NCI-H82 (cell line): ENCODE data around the gene COPA.

ENCODE experiments used
- DNase-seq: peaks from one replicate; lab custom pipeline; 2025; lab: John Stamatoyannopoulos, UW

COPA gene

GRCh38 chr1:160362168-160362957 lies 19.3 kb upstream of the COPA start:
- peak; percentile 100 for DNase-seq

DNA sequence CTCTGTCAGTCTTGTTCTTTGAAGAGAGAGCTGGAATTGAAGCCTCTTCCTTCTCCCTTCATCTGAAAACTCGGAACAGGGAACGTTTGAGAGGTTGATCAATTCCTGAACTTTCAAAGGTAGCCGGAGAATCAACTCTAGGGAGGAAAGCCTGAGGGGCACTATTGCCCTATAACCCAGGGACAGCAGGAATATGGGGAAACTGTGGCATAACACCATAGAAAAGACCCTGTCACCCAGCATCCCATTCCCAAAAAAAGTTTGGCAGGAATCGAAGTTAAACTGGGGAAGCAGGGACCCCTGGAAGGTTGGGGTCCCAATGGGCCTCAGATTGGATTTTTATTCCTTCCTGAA lies 18.7 kb upstream of the COPA start:
- peak; percentile 60 for DNase-seq

GRCh38 chr1:160361199-160361598 lies 18.1 kb upstream of the COPA start:
- no peak for DNase-seq

- DNase-seq = peak; percentile 27
These were observed 17.2 kb upstream of the COPA start for GRCh38 chr1:160360227-160360695.

- peak; percentile 17 for DNase-seq
These were observed 16.6 kb upstream of the COPA start for GRCh38 chr1:160359559-160360226.

DNA sequence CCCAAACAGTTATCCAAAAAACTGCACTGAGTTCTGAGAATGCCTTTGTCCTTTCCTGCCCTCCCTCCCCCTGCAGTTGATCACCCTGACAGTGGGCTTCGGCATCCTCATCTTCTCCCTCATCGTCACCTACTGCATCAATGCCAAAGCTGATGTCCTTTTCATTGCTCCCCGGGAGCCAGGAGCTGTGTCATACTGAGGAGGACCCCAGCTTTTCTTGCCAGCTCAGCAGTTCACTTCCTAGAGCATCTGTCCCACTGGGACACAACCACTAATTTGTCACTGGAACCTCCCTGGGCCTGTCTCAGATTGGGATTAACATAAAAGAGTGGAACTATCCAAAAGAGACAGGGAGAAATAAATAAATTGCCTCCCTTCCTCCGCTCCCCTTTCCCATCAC lies 15.0 kb upstream of the COPA start:
- no peak for DNase-seq

DNA sequence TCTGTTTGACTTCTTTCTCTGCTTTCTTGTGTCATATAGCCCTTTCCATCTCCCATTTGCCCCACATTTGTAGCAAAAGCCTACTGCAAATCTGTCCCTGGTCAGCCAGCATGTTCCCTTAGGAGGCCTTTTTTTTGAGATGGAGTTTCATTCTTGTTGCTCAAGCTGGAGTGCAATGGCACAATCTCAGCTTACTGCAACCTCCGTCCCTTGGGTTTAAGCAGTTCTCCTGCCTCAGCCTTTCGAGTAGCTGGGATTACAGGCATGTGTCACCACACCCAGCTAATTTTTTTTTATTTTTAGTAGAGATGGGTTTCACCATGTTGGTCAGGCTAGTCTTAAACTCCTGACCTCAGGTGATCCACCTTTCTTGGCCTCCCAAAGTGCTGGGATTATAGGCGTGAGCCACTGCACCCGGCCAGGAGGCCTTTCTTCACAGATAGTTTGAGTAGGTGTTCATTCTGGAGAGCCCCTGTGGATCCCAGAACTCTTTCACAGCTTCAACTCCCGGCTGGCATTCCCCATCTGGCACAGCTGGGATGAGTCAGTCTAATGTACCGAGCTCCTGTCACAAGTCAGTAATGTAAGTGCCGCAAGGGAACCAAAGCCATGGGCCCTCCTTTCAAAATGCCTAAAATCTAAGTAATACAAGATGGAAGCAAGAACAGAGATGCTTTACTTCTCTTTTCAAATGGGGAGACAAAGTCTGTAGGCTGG lies 14.4 kb upstream of the COPA start:
- DNase-seq = no peak

DNA sequence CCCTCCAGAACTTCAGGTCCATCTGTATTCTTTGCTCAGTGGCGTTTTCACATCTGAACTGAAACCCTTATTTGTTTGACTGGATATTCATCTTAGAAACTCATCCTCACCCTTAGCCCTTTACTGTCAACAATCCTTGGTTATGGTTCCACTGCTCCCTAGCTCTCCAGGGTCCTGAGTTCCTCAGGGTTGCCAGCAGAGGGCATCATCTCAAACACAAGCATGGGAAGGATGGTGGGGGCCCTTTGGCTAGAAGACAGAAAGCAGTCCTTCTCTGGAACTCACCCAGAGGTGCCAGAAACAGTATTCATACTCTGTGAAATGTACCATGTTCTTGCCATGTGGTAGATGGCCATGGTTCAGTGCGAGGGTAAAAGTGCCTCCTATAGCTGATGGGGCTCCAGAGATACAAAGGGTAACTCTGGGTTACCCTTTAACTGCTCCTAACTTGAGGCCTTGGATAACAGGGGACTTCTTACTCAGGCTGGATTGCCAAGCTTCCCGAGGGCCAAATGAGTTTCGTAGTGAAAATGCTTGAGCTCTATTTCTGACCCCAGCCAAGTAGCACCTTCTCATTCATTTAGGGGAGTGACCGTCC lies 11.4 kb upstream of the COPA start:
- peak; percentile 83 for DNase-seq

DNA sequence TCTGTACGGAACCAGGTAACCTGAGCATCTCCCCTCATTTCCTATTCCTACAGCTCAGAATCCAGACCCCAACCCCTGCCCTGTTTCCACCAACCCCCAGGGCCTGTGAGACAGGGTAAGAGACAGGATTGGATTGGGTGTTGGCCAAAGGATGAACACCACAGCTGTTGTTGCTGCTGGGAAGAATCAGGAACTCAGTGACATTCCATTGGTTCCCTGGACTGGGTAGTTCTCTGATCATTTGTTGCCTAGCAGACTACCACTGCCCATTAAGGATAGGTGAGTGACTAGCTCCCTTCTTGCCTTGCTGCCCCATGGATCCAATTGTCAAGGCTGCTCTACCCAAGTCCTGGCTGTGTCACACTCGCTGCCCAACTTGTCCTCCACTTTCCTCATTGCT lies 10.2 kb upstream of the COPA start:
- DNase-seq = peak; percentile 44

DNA sequence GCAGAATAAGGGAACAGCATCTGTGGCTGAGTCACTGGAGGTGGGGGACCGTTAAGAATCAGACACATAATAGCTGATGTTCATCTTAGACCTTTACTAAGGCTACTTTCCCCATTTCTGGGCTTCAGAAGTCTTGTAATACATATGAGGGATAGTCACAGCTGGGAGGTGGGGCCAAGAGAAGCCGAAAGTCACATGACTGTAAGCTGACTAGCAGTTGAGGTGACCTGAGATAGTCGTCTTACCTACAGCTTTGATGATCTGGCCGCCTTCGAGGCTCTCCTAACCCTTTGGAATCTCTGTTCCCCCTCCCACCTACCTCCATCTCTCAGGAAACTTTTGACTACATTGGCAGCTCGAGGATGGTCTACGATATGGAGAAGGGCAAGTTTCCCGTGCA lies 9.5 kb upstream of the COPA start:
- DNase-seq = no peak

DNA sequence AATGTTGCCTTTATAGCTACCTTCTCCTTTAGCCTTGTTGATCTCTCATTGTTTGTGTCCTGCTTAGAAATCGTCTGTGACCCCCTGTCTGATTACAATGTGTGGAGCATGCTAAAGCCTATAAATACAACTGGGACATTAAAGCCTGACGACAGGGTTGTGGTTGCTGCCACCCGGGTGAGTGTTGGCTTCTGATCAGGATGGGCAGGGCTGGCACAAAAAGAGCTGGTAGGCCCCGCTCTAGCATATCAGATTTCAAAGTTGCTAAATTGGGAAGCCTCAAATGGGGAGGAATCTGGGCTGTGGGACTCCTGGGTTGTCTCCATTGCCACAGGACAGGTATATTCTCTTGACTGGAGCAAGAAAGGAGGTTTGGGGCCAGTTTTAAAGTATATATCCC lies 8.6 kb upstream of the COPA start:
- DNase-seq = no peak

- no peak for DNase-seq
These were observed 3.9 kb upstream of the COPA start for GRCh38 chr1:160346958-160347357.

DNA sequence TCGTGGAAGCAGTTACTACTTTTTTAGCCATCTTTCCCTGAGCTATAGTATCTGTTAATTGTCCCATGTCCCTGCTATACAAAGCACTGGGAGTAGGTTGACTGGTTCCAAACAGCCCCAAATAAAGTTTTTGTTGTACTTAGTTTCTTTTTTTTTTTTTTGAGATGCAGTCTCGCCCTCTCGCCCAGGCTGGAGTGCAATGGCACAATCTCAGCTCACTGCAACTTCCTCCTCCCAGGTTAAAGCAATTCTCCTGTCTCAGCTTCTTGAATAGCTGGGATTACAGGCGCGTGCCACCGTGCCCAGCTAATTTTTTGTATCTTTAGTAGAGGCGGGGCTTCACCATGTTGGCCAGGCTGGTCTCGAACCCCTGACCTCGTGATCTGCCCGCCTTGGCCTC lies 3.4 kb upstream of the COPA start:
- DNase-seq = no peak

DNA sequence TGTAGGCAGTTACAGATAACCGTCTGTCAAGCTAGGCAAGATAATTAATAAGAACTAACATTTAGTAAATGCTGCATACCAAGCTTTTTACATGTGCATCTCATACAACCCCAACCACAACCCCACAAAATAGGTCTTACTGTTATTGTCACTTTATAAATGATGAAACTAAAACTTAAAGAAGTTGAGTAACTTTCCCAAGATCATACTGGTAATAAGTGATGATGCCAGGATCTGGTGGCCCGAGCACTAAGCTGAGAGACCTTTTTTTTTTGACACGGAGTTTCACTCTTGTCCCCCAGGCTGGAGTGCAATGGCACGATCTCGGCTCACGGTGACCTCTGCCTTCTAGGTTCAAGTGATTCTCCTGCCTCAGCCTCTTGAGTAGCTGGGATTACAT lies 1.9 kb upstream of the COPA start:
- DNase-seq = no peak

GRCh38 chr1:160344241-160344640 lies 1.2 kb upstream of the COPA start:
- DNase-seq = no peak

- peak; percentile 47 for DNase-seq
These were observed 524 bp downstream of the COPA start for GRCh38 chr1:160342526-160342925.

GRCh38 chr1:160340866-160341265 lies 2.2 kb downstream of the COPA start:
- no peak for DNase-seq

- no peak for DNase-seq
These were observed 2.9 kb downstream of the COPA start for GRCh38 chr1:160340146-160340545.

- no peak for DNase-seq
These were observed 4.5 kb downstream of the COPA start for GRCh38 chr1:160338580-160338979.

DNA sequence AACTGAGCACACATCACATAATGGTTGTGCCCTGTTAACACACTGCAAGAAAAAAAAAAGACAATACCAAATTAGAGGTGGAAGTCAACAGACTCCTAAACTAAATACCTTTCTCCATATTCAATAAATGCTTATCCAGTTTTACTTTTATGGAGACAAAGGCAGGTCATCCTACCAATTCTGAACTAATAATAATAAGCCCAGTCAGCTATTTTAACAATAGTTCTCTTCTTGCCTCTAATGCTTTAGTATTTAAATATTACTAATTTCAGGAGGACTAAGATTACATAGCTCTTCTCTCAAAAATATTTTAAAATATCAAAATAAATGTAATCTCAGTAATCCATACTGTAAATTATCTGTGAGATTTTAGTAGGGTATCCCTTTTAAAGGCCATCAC lies 10.5 kb downstream of the COPA start:
- no peak for DNase-seq

- no peak for DNase-seq
These were observed 12.9 kb downstream of the COPA start for GRCh38 chr1:160330119-160330518.

DNA sequence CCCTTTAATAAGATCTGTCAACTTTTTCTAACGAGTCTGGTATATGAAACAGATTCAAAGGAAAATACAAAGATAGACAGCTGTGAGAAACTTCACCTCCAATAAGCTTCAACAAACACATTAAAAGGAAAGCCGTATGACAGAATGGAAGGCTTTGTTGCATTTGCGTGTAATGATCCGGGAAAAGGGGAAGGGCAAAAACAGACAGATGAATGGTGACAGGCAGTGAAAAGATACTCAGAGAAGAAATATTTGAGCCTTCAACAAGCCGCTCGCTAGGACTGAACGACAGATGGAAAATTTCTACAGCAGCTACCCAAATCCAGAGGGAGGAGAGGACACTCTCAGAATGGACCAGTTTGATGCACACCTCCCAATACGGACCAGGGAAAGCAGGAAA lies 14.9 kb downstream of the COPA start:
- DNase-seq = no peak

DNA sequence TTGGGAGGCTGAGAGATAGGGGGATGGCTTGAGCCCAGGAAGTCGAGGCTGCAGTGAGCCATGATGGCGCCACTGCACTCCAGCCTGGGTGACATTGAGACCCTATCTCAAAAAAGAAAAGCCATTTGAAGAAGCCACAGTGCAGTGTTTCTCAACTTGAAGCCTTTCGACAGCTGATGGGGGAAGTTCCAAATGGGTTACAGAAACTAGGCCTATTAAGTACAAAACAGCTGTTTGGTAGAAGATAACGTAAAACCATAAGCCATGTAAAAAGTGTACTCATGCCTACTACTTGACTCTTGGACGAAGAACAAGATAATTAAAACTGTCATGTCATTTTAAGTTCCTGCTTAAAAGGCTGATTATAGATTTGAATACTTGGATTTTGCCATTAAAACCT lies 16.6 kb downstream of the COPA start:
- DNase-seq = no peak
